Panc1 (cell line): ENCODE measurements around the gene SPACA7. TPM values are rescaled to one million over a fixed set of nuclear protein-coding genes. Genes with fewer than 3 reads are reported as not detected.

Experiments
- ATAC-seq: fragments of 200-7000 bp; cut with Tn5 transposase; 2 replicates; pipeline ENCODE4 v1.9.1; 2020; ENCODE audit warnings: mild to moderate bottlenecking, moderate library complexity
- BruUV-seq: library from RNA; stranded (reverse); fragments of 400-500 nt; replicated peaks from 2 replicates; lab custom pipeline; 2021; lab: Mats Ljungman, UMichigan
- CTCF ChIA-PET: fragments of 300-600 bp; sonication (Branson Sonifier 250); formaldehyde crosslinking; loops from one replicate; lab custom pipeline; 2022; ENCODE audit warnings: antibody characterized with exemption; lab: Charles Lee
- POLR2A ChIA-PET: fragments of 300-600 bp; sonication (Branson Sonifier 250); formaldehyde crosslinking; loops from one replicate; lab custom pipeline; 2022; ENCODE audit warnings: antibody characterized with exemption; lab: Charles Lee
- DNase-seq: peaks from one replicate; pipeline ENCODE4 v3.0.0-alpha.2; 2010; ENCODE audit warnings: low read depth, low spot score
- H3K27ac ChIP-seq: 2 replicates; pipeline ENCODE4 v1.5.1; 2011; ENCODE audit warnings: mild to moderate bottlenecking, low read length, inconsistent platforms
- H3K27me3 ChIP-seq: fragments of 200-500 bp; sonication (Bioruptor generic); 2 replicates; pipeline ENCODE4 v1.6.0; 2014; ENCODE audit warnings: low read length, inconsistent platforms; ENCODE audit not compliant: control insufficient read depth, insufficient read depth
- H3K36me3 ChIP-seq: fragments of 200-500 bp; sonication (Bioruptor generic); 2 replicates; pipeline ENCODE4 v1.5.1; 2014; ENCODE audit warnings: inconsistent platforms, mild to moderate bottlenecking, low read length, moderate library complexity; ENCODE audit not compliant: control insufficient read depth, insufficient read depth
- H3K4me1 ChIP-seq: 2 replicates; pipeline ENCODE4 v1.5.1; 2011; ENCODE audit warnings: inconsistent platforms, mild to moderate bottlenecking, low read length, moderate library complexity; ENCODE audit not compliant: control insufficient read depth, insufficient read depth
- H3K4me3 ChIP-seq, 2 experiments: 2 replicates each; pipeline ENCODE4 v1.5.1; 2011 to 2012; ENCODE audit warnings: low read depth in 2 of 2, low read length in 2 of 2, mild to moderate bottlenecking in 2 of 2, inconsistent platforms in 1 of 2, moderate library complexity in 1 of 2
- H3K9me3 ChIP-seq: fragments of 200-500 bp; sonication (Bioruptor generic); 2 replicates; pipeline ENCODE4 v1.5.1; 2014; ENCODE audit warnings: low read depth, mild to moderate bottlenecking, inconsistent platforms, low read length, moderate library complexity; ENCODE audit not compliant: control insufficient read depth, insufficient read depth
- CTCF ChIP-seq: fragments of 450-650 bp; IDR thresholded peaks from 2 replicates; pipeline ENCODE4 v1.5.1; 2017; ENCODE audit warnings: mild to moderate bottlenecking
- POLR2AphosphoS5 ChIP-seq: IDR thresholded peaks from 2 replicates; pipeline ENCODE4 v1.6.1; 2012; ENCODE audit warnings: mild to moderate bottlenecking, low read depth, low read length, moderate library complexity
- REST ChIP-seq, 2 experiments: IDR thresholded peaks; 2 replicates each; pipeline ENCODE4 v1.6.1; 2011 to 2012; ENCODE audit warnings: low read depth in 2 of 2, control low read depth in 1 of 2, low read length in 1 of 2, mild to moderate bottlenecking in 1 of 2, moderate library complexity in 1 of 2; ENCODE audit not compliant: insufficient read depth in 1 of 2
- SIN3A ChIP-seq: IDR thresholded peaks from 2 replicates; pipeline ENCODE4 v1.6.1; 2012; ENCODE audit warnings: low read depth, mild to moderate bottlenecking, low read length, moderate library complexity, borderline replicate concordance; ENCODE audit not compliant: insufficient read depth
- TCF7L2 ChIP-seq: IDR thresholded peaks from 2 replicates; pipeline ENCODE4 v1.6.1; 2011; ENCODE audit warnings: mild to moderate bottlenecking, low read depth, low read length, inconsistent platforms
- in situ Hi-C: cut with HindIII; loops from 2 replicates; pipeline ENCODE4 v1.10.0; 2016; ENCODE audit warnings: low sequenced_read_pairs, low pct_unique_long_range_greater_than_20kb
- intact Hi-C: fragments of 100-400 bp; cut with micrococcal nuclease; formaldehyde crosslinking; loops from one replicate; pipeline ENCODE4 v1.10.0; 2022; ENCODE audit not compliant: unreplicated experiment
- total RNA-seq: library from RNA; stranded (reverse); gene quantifications from one replicate; pipeline ENCODE4 v1.2.1, GENCODE V29; 2021; ENCODE audit not compliant: unreplicated experiment

The SPACA7 gene
- total RNA-seq, 1 experiment from 2014 or later, result not detected

GRCh38 chr13:112363867-112364528, 12.2 kb upstream of the SPACA7 start:
- Histone ChIP-seq H3K4me1 (no peaks in the 10 kb centered on the region), H3K9me3 (no peaks in the 10 kb centered on the region), H3K4me3 (no peak overlapping the region), H3K36me3 (no peaks in the 10 kb centered on the region), H3K27me3 (no peaks in the 10 kb centered on the region), H3K27ac (no peak overlapping the region)
- TF ChIP-seq CTCF, result no peak
- TF ChIP-seq TCF7L2, result no peak
- no peak for TF ChIP-seq POLR2AphosphoS5
- TF ChIP-seq REST (IDR thresholded peaks at IDR 0.05; ENCODE audit: insufficient read depth in 1 of 2, low read depth in 2 of 2, low read length in 1 of 2), result no peak
- no peak for TF ChIP-seq SIN3A
- ChIA-PET POLR2A (no interaction called here), CTCF (no interaction called here)
- ATAC-seq, result no peak
- in situ Hi-C loops (no loop called here), intact Hi-C loops (no loop called here)
- no TSS peak for BruUV-seq
- no peak for DNase-seq

- ATAC-seq (no peak), DNase-seq (no peak)
- no peaks in the 10 kb centered on the region for H3K27me3 ChIP-seq
- in situ Hi-C loops, result no loop called here
- no TSS peak for BruUV-seq
- H3K4me1 ChIP-seq, result no peaks in the 10 kb centered on the region
- ChIA-PET CTCF (no interaction called here), POLR2A (interaction anchor here (0.7 kb wide), 1 partner anchor 182 kb away, joined by 3 read pairs; no protein-coding TSS in a partner anchor)
- intact Hi-C loops, result no loop called here
- no peak overlapping the region for H3K4me3 ChIP-seq
- no peaks in the 10 kb centered on the region for H3K9me3 ChIP-seq
- H3K36me3 ChIP-seq, result no peaks in the 10 kb centered on the region
- TF ChIP-seq SIN3A (no peak), REST (IDR thresholded peaks at IDR 0.05; ENCODE audit: insufficient read depth in 1 of 2, low read depth in 2 of 2, low read length in 1 of 2) (no peak), POLR2AphosphoS5 (no peak), TCF7L2 (no peak), CTCF (no peak)
- no peak overlapping the region for H3K27ac ChIP-seq
Measured at GRCh38 chr13:112366907-112367646, 9.1 kb upstream of the SPACA7 start.
